Neural cell (in vitro differentiated cells): ENCODE results near the gene MAP4K3. TPM values are rescaled to one million over a fixed set of nuclear protein-coding genes. Genes with fewer than 3 reads are reported as not detected.
A peak's percentile ranks its signal among the peaks of the same experiment; 100 is the strongest.
"Not testable (repeated sequence)": the region's sequence is repeated elsewhere in the genome, so short reads cannot be mapped to it uniquely, and the experiment has no call there.

Source experiments
- H2AFZ ChIP-seq: fragments of 200-600, 300-800 bp; sonication (generic), shearing (Covaris generic); 2 replicates; pipeline ENCODE4 v1.6.0; 2014; ENCODE audit warnings: low read depth, mild to moderate bottlenecking, antibody characterized with exemption, low read length, moderate library complexity
- H3F3A ChIP-seq: fragments of 200-600 bp; shearing (Covaris generic); 2 replicates; pipeline ENCODE4 v1.6.1; 2016; ENCODE audit warnings: mild to moderate bottlenecking, moderate library complexity, mixed read lengths, antibody characterized with exemption, low read length; ENCODE audit not compliant: insufficient read depth, poor library complexity, severe bottlenecking
- H3K27ac ChIP-seq: fragments of 200-600, 300-800 bp; sonication (generic), shearing (Covaris generic); 2 replicates; pipeline ENCODE4 v1.5.1; 2014; ENCODE audit warnings: mild to moderate bottlenecking, low read length, moderate library complexity
- H3K27me3 ChIP-seq: fragments of 300-800, 200-600 bp; sonication (generic), shearing (Covaris generic); 2 replicates; pipeline ENCODE4 v1.6.0; 2014; ENCODE audit warnings: mild to moderate bottlenecking, low read depth, low read length, moderate library complexity; ENCODE audit not compliant: insufficient read depth
- H3K36me3 ChIP-seq: fragments of 300-800, 200-600 bp; sonication (generic), shearing (Covaris generic); 2 replicates; pipeline ENCODE4 v1.5.1; 2014; ENCODE audit warnings: mild to moderate bottlenecking, antibody characterized with exemption, low read length, moderate library complexity; ENCODE audit not compliant: insufficient read depth
- H3K4me2 ChIP-seq: fragments of 300-800, 200-600 bp; sonication (generic), shearing (Covaris generic); 2 replicates; pipeline ENCODE4 v1.6.0; 2014; ENCODE audit warnings: mild to moderate bottlenecking, low read length
- H3K4me3 ChIP-seq: fragments of 300-800, 200-600 bp; sonication (generic), shearing (Covaris generic); 2 replicates; pipeline ENCODE4 v1.5.1; 2014; ENCODE audit warnings: mild to moderate bottlenecking, low read length, moderate library complexity
- H3K79me2 ChIP-seq: fragments of 200-600 bp; shearing (Covaris generic); replicated peaks from 2 replicates; pipeline ENCODE4 v1.6.0; 2014; ENCODE audit warnings: mild to moderate bottlenecking, low read length, moderate library complexity; ENCODE audit not compliant: insufficient read depth
- H3K9ac ChIP-seq: fragments of 300-800, 200-600 bp; sonication (generic), shearing (Covaris generic); 2 replicates; pipeline ENCODE4 v1.6.1; 2016; ENCODE audit warnings: mild to moderate bottlenecking, low read length, mixed read lengths
- H3K9me2 ChIP-seq: fragments of 200-600 bp; shearing (Covaris generic); 2 replicates; pipeline ENCODE4 v1.6.1; 2016; ENCODE audit warnings: mild to moderate bottlenecking, low read length, mixed read lengths; ENCODE audit not compliant: insufficient read depth
- H3K9me3 ChIP-seq: fragments of 200-600, 300-800 bp; sonication (generic), shearing (Covaris generic); 2 replicates; pipeline ENCODE4 v1.6.1; 2016; ENCODE audit warnings: mild to moderate bottlenecking, mixed run types, low read length, moderate library complexity, mixed read lengths
- H4K20me1 ChIP-seq: fragments of 200-600 bp; shearing (Covaris generic); 2 replicates; pipeline ENCODE4 v1.6.1; 2016; ENCODE audit warnings: mild to moderate bottlenecking, mixed run types; ENCODE audit not compliant: insufficient read depth
- POLR2AphosphoS5 ChIP-seq: IDR thresholded peaks from 2 replicates; pipeline ENCODE4 v1.6.1; 2012
- SMC3 ChIP-seq: fragments of 450-650 bp; conservative IDR thresholded peaks from 2 replicates; pipeline ENCODE4 v1.6.1; 2014; ENCODE audit warnings: antibody characterized with exemption, mild to moderate bottlenecking, moderate library complexity; ENCODE audit not compliant: poor library complexity
- TAF1 ChIP-seq: IDR thresholded peaks from 2 replicates; pipeline ENCODE4 v1.6.1; 2012; ENCODE audit warnings: low read depth
- polyA plus RNA-seq: library from polyadenylated mRNA; depleted of rRNA; stranded (reverse); fragments of >200 nt; gene quantifications from 2 replicates; pipeline ENCODE4 v1.2.3, GENCODE V29; 2014
- TF ChIP-seq, protein P1 (sequence below): IDR thresholded peaks from 2 replicates; pipeline ENCODE4 v1.6.1; 2012; ENCODE audit warnings: borderline replicate concordance

MAP4K3 gene
- polyA plus RNA-seq, 1 donor from 2014 or later = 105 TPM

DNA sequence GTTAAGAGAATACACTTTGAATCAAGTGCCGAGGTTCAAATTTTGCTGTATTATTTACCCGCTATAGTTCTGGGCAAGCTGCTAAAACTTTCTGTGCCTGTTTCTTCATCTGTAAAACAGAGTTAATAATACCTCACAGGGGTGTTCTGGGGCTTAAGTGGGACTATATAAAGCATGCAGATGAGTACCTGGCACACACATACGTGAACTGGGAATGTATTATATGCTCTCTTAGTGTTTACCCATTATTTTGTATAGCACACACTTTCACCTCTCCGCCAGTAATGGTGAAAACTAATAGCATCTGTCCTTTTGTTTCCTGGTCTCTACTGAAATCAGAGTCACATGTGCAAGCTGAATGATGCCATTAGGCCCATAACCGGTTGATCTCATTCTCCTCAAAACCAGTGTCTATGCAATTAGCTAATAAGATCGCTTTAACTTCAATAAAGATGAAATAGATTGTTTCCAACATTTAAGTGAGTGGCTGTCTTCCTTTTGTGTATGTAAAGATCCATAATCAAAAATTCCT, 189.5 kb downstream of the MAP4K3 start:
- Histone ChIP-seq H3K27ac (no peak overlapping the region), H3K4me2 (no peak overlapping the region), H3K27me3 (no peaks in the 10 kb centered on the region), H3K36me3 (peaks cover 10% of the 10 kb centered on the region), H3K4me3 (no peak overlapping the region), H3K79me2 (no peaks in the 10 kb centered on the region), H2AFZ (no peak overlapping the region), H3K9ac (no peak overlapping the region), H3K9me3 (no peaks in the 10 kb centered on the region), H3K9me2 (no peaks in the 10 kb centered on the region), H3F3A (no peaks in the 10 kb centered on the region), H4K20me1 (no peaks in the 10 kb centered on the region)
- TF ChIP-seq SMC3 (no peak), POLR2AphosphoS5 (no peak)
- TF ChIP-seq, protein P1, sequence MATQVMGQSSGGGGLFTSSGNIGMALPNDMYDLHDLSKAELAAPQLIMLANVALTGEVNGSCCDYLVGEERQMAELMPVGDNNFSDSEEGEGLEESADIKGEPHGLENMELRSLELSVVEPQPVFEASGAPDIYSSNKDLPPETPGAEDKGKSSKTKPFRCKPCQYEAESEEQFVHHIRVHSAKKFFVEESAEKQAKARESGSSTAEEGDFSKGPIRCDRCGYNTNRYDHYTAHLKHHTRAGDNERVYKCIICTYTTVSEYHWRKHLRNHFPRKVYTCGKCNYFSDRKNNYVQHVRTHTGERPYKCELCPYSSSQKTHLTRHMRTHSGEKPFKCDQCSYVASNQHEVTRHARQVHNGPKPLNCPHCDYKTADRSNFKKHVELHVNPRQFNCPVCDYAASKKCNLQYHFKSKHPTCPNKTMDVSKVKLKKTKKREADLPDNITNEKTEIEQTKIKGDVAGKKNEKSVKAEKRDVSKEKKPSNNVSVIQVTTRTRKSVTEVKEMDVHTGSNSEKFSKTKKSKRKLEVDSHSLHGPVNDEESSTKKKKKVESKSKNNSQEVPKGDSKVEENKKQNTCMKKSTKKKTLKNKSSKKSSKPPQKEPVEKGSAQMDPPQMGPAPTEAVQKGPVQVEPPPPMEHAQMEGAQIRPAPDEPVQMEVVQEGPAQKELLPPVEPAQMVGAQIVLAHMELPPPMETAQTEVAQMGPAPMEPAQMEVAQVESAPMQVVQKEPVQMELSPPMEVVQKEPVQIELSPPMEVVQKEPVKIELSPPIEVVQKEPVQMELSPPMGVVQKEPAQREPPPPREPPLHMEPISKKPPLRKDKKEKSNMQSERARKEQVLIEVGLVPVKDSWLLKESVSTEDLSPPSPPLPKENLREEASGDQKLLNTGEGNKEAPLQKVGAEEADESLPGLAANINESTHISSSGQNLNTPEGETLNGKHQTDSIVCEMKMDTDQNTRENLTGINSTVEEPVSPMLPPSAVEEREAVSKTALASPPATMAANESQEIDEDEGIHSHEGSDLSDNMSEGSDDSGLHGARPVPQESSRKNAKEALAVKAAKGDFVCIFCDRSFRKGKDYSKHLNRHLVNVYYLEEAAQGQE = no peak

DNA sequence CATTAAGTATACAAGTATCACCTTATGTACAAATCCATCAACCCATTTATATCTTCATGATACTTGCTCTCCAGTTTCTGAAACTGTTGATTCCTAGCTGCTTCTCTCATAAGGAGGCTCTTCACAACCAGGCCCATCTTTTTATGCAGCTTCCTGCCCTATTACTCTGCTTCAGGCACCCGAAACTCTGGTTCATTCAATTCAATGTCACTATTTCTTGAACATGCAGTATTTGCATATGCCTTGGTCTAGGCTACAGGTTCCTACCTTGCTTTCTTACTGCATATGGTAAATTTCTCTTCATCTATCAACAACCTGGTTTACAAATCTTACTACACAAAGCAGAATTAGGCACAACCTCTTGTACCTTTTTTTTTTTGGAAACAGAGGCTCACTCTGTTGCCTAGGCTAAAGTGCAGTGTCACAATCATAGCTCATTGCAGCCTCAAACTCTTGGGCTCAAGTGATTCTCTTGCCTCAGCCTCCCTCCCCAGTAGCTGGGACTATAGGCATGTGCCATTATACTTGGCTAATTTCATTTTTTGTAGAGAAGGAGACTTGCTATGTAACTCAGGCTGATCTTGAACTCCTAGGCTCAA, 190.6 kb downstream of the MAP4K3 start:
- TF ChIP-seq TAF1 (no peak), POLR2AphosphoS5 (peak; percentile 3)
- no peaks in the 10 kb centered on the region for H3K79me2 ChIP-seq
- H3K9me2 ChIP-seq = no peaks in the 10 kb centered on the region
- no peak overlapping the region for H3K4me3 ChIP-seq
- H3K9me3 ChIP-seq = no peaks in the 10 kb centered on the region
- no peak overlapping the region for H3K27ac ChIP-seq
- H3K4me2 ChIP-seq = no peak overlapping the region
- no peaks in the 10 kb centered on the region for H3F3A ChIP-seq
- H4K20me1 ChIP-seq = no peaks in the 10 kb centered on the region
- no peaks in the 10 kb centered on the region for H3K27me3 ChIP-seq
- peaks cover 6% of the 10 kb centered on the region for H3K36me3 ChIP-seq
- H2AFZ ChIP-seq = no peak overlapping the region
- H3K9ac ChIP-seq = no peak overlapping the region

DNA sequence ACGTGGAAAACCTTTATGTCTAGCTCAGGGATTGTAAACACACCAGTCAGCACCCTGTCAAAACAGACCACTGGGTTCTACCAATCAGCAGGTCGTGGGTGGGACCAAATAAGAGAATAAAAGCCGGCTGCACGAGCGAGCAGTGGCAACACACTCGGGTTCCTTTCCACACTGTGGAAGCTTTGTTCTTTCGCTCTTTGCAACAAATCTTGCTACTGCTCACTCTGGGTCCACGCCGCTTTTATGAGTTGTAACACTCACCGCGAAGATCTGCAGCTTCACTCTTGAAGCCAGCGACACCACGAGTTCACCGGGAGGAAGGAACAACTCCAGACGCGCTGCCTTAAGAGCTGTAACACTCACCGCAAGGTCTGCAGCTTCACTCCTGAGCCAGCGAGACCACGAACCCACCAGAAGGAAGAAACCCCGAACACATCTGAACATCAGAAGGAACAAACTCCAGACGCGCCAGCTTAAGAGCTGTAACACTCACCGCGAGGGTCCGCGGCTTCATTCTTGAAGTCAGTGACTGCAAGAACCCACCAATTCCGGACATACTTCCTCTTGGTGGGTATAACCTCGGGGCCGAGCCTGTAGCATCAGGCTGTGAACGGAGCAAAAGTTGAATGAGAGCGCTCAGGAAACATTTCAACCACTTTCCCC, 192.0 kb downstream of the MAP4K3 start:
- H3K27ac ChIP-seq, H3K4me2 ChIP-seq, H3K27me3 ChIP-seq, H4K20me1 ChIP-seq, H3K4me3 ChIP-seq, H2AFZ ChIP-seq, H3K9ac ChIP-seq, H3K79me2 ChIP-seq, H3K9me3 ChIP-seq, H3F3A ChIP-seq, H3K9me2 ChIP-seq, H3K36me3 ChIP-seq: not testable (repeated sequence)

DNA sequence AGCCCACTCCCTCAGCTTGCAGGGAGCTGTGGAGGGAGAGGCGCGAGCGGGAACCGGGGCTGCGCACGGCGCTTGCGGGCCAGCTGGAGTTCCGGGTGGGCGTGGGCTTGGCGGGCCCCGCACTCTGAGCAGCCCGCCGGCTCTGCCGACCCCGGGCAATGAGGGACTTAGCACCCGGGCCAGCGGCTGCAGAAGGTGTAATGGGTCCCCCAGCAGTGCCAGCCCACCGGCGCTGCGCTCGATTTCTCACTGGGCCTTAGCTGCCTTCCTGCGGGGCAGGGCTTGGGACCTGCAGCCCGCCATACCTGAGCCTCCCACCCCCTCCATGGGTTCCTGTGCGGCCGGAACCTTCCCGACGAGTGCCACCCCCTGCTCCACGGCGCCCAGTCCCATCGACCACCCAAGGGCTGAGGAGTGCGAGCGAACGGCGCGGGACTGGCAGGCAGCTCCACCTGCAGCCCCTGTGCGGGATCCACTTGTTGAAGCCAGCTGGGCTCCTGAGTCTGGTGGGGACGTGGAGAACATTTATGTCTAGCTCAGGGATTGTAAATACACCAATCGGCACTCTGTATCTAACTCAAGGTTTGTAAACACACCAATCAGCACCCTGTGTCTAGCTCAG, 192.7 kb downstream of the MAP4K3 start:
- not testable (repeated sequence) for H3K4me2 ChIP-seq, H3K4me3 ChIP-seq, H2AFZ ChIP-seq

More for the DNA sequence above, 192.7 kb downstream of the MAP4K3 start:
- H3K9me2 ChIP-seq, H3K79me2 ChIP-seq, H3K27ac ChIP-seq, H3K9me3 ChIP-seq, H3K36me3 ChIP-seq, H3K9ac ChIP-seq, H3F3A ChIP-seq, H4K20me1 ChIP-seq, H3K27me3 ChIP-seq: not testable (repeated sequence)
